NCI-H1105 (cell line): ENCODE results near the gene PIP5K1B.

Source experiments
- DNase-seq: peaks from one replicate; lab custom pipeline; 2025; lab: John Stamatoyannopoulos, UW

The PIP5K1B gene

DNA sequence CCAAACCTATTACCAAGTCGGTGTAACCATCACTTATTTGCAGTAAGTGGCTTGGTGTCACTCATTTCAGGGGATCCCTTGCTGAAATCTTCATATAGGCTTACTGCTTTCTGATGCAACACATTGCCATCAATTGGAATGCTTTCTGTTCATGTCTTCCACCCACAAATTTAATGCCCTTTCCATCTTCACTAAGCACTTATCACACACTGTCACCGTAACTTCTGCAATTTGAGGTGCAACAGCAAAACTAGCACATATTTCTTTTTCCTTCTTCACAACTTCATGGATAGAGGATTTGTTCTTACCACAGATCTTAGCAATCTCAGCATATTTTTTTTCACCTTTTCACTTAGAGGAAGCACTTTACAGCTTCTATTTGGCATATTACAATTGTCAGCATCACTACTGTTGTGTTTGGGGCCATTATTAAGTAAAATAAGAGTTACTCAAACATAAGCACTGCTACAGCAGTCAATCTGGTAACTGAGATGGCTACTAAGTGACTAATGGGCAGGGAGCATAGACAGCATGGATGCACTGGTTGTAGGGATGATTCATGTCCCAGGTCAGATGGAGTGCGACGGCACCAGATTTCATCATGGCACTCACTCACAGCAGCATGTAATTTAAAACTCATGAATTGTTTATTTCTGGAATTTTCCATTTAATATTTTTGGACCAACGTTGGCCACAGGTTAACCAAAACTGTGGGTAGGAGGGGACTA, 70.1 kb downstream of the PIP5K1B start:
- DNase-seq: no peak

- DNase-seq: no peak
Observed at GRCh38 chr9:68777070-68777763, 72.2 kb downstream of the PIP5K1B start.

GRCh38 chr9:68778635-68779034, 73.6 kb downstream of the PIP5K1B start:
- DNase-seq: no peak

DNA sequence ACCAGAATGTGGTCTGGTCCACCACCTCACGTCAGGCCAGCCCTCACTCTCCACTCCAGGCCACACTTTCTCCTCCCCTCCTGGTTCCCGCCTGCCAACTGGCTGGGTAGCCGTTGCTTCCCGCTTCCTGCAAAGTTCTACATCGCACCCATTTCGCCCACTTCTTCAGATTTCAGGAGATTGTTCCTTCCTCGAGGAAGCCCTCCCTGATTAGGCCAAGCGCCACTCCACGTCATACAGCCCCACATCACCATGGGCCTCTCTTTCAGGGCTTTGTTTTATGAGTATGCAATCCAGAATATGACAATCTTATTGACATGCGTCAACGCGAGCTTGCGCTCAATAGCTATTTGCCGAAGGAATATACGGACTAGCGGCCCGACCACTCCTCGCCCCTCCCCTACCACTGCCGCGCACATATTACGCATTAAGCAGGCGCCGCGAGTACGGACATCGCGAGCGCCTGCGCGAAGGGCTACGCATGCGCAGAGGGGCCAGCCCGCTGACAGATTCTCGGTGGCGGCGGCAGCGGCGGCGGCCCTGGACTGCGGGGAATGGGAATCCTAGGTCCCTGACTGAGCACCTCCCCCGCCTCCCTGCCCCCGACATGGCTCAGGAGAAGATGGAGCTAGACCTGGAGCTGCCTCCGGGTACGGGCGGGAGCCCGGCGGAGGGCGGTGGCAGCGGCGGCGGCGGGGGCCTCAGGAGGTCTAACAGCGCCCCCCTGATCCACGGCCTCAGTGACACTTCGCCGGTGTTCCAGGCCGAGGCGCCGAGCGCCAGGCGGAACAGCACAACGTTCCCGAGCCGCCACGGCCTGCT, 74.7 kb downstream of the PIP5K1B start:
- peak; percentile 88 for DNase-seq

DNA sequence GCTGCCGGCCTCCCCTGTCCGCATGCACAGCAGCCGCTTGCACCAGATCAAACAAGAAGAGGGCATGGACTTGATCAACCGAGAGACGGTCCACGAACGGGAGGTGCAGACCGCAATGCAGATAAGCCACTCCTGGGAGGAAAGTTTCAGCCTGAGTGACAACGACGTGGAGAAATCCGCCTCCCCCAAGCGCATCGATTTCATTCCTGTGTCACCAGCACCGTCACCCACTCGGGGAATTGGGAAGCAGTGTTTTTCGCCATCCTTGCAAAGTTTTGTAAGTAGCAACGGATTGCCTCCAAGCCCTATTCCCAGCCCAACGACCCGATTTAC, 75.3 kb downstream of the PIP5K1B start:
- DNase-seq: no peak

DNA sequence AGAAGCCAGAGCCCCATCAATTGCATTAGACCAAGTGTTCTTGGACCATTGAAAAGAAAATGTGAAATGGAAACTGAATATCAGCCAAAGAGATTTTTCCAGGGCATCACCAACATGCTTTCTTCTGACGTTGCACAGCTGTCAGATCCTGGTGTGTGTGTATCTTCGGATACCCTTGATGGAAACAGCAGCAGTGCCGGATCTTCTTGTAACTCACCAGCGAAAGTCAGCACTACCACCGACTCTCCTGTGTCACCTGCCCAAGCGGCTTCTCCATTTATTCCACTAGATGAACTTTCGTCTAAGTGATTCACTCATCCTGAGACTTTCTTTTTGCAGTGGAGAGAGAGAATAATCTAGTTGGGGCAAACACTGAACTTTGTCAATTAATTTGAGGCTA, 75.7 kb downstream of the PIP5K1B start:
- DNase-seq: no peak

GRCh38 chr9:68781928-68782327, 76.9 kb downstream of the PIP5K1B start:
- DNase-seq: no peak

DNA sequence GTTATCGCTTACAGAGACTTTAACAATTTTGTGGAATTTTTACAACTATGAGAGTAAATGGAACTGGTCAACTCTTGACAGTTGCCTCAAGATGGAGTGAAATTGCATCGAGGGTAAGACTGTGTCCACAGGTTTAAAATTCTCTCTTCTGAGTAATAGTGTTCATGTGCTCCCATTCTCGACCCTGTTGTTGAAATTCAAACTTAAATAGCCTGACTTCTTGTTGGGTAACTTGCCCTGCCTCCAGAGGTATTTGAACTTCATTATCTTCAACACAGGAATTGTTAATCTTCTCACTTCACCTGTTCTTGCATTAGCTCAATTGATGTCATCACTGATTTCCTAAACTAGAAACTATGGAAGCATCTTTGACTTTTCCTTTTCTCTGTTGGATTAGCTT, 77.5 kb downstream of the PIP5K1B start:
- no peak for DNase-seq

GRCh38 chr9:68785965-68786364, 80.9 kb downstream of the PIP5K1B start:
- no peak for DNase-seq

DNA sequence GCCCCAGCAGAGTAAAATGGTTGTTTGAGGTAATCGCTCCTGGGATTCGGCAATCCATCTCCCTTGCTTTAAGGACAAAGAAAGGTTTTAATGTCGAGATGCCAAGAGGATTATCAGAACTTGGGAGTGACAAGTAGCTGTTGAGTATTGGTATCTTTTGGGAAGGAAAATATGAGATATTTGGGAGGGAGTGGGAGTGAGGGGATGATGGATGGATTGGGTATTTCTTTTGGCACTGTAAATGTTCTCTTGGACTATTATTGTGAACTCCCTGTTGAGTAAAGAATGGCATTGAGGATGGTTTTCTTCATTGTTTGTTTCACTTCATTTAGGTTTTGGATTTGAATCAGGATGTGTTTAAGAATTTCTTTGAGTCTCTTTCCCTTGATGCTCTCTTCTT, 86.1 kb downstream of the PIP5K1B start:
- DNase-seq: no peak

DNA sequence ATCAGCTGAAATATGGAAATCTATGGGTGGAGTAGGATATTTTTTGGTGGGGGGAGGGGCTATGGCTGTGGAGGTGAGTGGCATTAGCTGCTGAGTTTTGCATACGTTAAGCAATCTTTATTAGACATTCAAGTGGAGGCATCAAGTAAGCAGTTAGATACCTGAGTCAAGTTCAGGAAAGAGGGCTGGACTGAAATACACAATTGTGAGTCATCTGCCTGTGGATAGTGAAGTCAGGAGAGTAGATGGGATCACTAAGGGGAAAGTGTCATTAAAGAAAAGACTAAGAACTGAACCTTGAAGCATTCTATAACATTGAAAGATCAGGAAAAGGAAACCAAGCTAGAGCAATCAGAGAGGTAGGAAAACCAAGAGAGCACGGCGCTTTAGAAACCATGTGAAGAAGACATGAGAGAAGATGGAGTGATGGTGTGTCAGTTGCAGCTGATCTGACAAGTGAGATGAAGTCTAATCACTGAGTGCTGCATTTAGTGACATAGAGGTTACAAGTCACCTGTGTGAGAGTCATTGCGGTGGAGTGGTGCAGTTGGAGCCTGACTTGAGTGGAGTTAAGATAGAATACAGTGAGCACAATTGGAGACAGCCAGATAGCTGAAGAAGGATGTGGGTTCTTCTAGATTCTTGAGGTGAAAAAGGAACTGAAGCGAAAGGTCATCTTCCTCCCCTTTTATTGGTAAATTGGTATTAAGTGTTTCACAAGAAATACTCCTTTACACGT, 88.7 kb downstream of the PIP5K1B start:
- DNase-seq: no peak

DNA sequence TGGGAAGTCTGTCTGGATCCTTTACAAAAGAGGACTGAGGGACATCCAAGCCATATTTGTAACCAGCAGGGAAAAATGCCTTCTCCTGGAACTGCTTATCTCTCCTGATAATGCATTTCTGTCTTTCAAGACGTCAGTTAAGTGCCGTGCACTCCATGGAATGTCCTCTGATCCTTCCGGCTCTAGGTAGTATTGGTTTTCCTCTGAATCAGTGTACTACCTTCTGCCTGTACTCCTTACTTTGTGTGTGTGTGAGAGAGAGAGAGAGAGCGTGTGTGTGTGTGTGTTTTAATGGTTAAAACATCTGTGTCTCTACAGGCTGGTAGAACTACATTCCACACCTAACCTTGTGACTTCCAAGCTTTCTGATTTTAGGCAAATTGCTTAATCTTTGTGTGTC, 89.9 kb downstream of the PIP5K1B start:
- DNase-seq: no peak

DNA sequence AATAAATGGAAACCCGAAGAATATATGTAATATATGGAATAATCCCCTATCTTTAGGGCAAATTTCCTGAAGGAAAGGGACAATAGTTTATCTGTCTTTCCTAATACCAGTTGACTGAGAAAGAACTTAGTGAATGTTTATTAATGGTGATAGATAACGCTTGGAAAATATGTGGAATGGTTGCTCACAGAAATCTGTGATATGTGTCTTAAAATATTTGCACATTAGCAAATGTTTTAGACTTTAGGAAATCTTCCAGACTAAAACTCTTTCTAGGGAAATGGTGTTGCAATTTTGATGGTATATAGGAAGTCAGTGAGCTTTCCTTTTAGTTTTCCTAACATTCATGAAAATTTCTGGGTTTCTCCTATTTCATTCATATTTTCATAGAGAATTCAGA, 90.4 kb downstream of the PIP5K1B start:
- no peak for DNase-seq

DNA sequence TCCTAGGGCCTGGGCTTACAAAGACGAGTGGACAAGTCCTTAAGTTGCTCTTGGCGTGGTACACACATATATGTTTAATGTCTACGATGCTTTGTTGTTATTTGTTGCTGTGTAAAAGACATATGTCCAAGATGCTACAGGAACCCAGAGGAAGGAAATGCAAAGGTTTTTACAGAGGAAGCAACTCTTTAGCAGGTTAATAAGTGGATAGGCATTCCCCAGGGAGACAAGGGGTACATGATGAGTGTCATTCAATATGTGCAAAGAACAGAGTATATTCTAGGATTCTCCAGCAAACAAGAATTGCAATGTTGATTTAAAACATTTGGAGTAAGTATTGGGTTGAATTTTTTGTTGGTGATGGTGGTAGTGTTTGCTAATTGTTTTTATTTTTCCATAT, 92.1 kb downstream of the PIP5K1B start:
- no peak for DNase-seq

DNA sequence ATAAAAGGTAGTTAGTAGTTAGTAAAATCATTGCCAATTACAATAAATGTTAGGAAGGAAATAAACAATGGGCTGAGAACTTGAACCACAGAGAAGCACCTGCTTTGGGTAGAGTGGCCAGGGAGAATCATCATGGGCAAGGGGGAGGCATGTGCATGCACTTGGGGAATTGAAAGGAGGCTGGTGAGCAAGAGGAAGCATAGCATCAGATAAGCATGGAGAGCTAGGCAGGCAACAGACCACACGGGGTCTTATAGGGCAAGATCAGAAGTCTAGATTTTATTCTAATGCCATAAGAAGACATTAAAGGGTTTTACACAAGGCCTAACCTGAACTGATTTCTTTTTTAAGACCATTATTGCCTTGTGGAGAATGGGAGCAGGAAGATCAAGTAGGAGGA, 93.4 kb downstream of the PIP5K1B start:
- no peak for DNase-seq

DNA sequence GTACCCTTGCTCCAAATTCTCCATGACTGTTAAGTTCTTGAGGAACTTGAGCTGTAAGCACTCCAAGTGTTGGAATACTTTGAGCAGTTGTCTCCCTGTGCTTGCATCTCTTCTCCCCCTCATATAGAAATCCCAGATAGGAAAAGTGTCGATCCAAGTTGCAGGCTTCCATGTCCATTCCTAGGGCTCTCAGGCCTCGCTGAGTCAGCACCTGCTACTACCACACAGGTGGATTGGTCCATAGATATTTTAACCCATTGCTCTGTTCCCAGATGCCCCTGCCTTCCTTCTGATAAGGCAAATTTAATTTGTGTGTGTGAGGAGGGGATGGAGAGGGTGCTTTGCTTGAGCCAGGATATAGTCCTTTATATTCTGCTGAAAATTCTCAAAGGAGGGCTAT, 95.8 kb downstream of the PIP5K1B start:
- DNase-seq: no peak

DNA sequence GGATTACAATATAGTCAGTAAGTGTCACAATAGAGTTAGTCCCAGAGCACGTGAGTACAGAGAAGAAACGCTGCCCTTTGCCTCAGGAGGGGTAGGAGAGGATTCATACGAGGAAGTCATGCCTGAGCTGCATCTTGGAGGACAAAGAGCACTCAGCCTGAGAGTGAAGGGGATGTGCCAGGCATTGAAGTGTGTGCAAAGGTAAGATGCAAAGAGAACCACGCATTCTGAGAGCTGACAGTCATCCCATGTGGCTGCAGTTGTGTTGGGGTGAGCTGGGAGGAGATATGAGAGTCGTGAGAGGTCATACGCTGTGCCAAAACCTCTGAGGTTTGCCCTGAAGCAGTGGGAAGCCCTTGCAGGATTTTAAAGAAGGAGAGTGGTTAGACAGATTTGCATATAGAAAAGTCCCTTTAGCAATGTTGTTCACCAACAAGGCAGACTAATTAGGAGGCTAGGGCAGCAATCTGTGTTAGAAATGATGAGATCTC, 97.5 kb downstream of the PIP5K1B start:
- DNase-seq: no peak

GRCh38 chr9:68804911-68805889, 100.2 kb downstream of the PIP5K1B start:
- DNase-seq: no peak

GRCh38 chr9:68805890-68806517, 101.0 kb downstream of the PIP5K1B start:
- DNase-seq: no peak

GRCh38 chr9:68808338-68808890, 103.4 kb downstream of the PIP5K1B start:
- DNase-seq: peak; percentile 81
